Measurements from ENCODE around the gene BRIP1.
"Not testable (repeated sequence)": the region's sequence is repeated elsewhere in the genome, so short reads cannot be mapped to it uniquely, and the experiment has no call there.

Gene BRIP1

GRCh38 chr17:61702450-61702849 is 160.9 kb downstream of the BRIP1 start:
- no peak for DNase-seq (ENCODE audit: low read depth in 2 of 3, low spot score in 1 of 3)

DNA sequence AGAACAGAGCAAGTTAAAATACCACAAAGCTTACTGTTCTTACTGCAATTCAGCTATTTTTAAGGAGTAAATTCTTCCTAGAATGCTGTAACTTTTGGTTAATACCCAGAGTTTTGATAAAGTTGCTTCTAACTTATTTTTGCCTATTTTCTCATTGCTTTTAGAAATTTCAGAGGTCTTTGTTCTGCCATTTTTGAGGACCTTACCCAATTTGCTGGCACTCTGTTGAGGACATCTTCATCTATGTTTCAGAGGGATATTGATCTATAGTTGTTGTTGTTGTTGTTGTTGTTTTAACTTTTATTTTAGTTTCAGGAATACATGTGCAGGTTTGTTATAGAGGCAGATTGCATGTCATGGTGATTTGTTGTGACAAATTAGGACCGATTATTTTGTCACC is 161.3 kb downstream of the BRIP1 start:
- no peak for DNase-seq (ENCODE audit: low read depth in 2 of 3, low spot score in 1 of 3)

DNA sequence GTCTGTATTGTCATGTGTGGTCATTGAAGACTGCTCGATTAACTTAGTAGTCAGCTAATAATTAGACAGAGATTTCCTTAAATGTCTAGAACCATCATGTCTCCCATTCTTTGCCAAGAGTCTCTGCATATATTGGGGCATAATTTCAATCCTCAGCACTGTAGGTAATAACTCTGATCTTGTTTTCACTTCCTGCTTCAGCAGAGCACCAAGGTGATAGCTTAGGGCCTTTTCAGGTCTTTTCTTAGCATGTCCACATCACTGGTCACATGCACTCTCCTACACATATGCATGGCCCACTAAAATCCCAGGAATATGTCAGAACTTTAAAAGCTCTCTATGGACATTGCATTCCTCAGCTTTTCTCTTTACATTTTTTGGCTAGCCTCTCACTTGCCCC is 162.0 kb downstream of the BRIP1 start:
- no peak for DNase-seq (ENCODE audit: low read depth in 2 of 3, low spot score in 1 of 3)

DNA sequence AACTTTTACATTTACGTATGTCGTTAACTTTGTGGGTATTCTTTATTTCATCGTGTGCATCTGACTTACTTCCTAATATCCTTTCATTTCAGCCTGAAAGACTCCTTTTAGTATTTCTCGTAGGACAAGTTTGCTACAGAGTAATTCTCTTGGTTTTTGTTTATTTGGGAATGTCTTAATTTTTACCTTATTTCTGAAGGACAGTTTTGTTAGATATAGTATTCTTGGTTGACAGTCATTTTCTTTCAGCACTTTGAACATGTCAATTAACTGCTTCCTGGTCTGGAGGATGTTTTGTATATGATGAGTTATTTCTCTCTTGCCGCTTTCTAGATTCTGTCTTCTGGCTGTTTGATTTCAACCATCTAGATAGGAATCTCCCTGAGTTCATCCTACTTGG is 163.1 kb downstream of the BRIP1 start:
- no peak for DNase-seq (ENCODE audit: low read depth in 2 of 3, low spot score in 1 of 3)

DNA sequence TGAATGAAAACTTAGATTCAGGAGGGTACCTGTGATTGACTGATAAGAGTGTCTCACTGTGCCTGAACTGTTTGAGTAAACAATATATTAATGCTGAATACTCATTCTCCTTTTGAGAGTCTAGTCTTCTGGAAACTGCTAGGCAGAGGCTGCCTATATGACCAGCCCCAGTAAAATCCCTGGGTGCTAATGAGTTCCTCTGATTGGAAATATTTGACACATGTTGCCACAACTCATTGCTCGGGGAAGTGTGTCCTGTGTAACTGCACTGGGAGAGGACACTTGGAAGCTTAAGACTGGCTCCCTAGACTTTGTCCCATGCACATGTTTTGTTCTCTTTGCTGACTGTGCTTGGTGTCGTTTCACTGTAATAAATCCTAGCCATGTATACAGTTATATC is 163.6 kb downstream of the BRIP1 start:
- DNase-seq (ENCODE audit: low read depth in 2 of 3, low spot score in 1 of 3) = no peak

- DNase-seq (ENCODE audit: low read depth in 2 of 3, low spot score in 1 of 3) = no peak
These were observed 164.3 kb downstream of the BRIP1 start for GRCh38 chr17:61699032-61699431.

DNA sequence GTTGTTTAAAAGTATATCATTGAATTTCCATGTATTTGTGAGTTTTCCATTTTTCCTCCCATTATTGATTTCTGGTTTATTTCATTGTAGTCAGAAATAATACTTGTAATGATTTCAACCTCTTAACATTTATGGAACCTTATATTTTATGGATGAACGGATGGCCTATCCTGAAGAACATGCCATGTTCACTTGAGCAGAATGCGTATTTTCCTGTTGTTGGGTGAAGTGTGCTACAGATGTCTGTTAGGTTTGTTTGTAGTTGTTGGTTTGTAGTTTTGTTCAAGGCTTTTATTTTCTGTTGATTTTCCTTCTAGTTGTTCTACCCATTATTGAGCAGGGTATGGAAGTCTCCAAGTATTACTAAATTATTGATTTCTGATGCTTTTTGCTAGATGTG is 165.1 kb downstream of the BRIP1 start:
- DNase-seq (ENCODE audit: low read depth in 2 of 3, low spot score in 1 of 3) = no peak

DNA sequence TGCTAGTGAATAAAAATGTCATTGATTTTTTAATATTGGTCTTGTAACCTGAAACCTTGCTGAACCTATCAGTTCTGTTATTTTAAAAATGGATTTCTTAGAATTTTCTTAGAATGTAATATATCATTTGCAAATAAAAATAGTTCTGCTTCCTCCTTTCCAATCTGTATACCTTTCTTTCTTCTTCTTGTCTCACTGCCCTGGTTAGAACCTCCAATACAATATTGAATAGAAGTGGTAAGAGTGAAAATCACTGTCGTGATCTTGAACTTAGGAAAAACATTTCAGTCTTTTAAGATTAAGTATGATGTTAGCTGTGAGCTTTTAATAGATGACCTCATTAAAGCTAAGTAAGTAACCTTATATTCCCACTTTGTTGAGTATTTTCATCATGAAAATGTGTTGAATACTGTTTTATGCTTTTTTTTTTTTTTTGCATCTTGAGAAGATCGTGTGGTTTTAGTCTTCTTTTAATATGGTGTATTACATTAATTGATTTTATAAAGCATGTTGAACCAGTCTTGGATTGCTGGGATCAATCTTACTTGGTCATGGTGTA is 167.5 kb downstream of the BRIP1 start:
- no peak for DNase-seq (ENCODE audit: low read depth in 2 of 3, low spot score in 1 of 3)

DNA sequence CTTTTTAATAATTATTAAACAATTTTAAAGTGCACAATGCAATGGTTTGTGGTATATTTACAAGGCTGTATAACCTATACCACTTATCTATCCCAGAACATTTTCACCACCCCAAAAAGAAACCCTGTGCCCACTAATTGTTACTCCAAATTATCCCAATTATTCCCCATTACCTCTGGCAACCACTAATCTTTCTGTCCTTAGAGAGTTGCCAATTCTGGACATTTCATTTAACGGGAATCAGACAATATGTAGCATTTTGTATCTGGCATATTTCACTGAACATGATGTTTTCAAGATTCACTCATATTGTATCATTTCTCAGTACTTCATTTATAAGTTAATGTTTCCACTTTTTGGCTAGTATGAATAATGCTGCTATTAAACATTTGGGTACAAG is 169.2 kb downstream of the BRIP1 start:
- no peak for DNase-seq (ENCODE audit: low read depth in 2 of 3, low spot score in 1 of 3)

- DNase-seq (ENCODE audit: low read depth in 2 of 3, low spot score in 1 of 3) = no peak
These were observed 173.6 kb downstream of the BRIP1 start for GRCh38 chr17:61689610-61690180.

DNA sequence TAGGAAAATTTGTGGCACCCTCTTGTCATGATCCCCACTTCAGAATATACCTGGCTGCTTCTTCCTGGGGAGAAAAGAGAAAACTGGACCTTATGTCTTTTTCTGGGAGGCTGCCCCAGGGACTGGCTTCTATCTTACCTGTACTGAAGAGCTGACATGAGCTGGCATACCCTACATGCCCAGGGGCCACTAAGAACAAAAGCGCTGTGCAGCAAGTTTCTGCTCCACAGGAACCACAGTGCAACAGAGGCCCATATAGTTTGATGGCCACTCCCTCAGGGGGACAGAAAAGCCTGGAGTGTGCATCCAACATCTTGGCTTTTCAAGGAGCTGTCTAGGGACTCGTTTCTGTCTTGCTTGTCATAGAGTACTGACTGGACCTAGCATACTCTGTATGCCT is 175.6 kb downstream of the BRIP1 start:
- no peak for DNase-seq (ENCODE audit: low read depth in 2 of 3, low spot score in 1 of 3)

- DNase-seq (ENCODE audit: low read depth in 2 of 3, low spot score in 1 of 3) = no peak
These were observed 177.2 kb downstream of the BRIP1 start for GRCh38 chr17:61686113-61686512.

- no peak for DNase-seq (ENCODE audit: low read depth in 2 of 3, low spot score in 1 of 3)
These were observed 178.5 kb downstream of the BRIP1 start for GRCh38 chr17:61684818-61685217.

GRCh38 chr17:61684172-61684571 is 179.2 kb downstream of the BRIP1 start:
- no peak for DNase-seq (ENCODE audit: low read depth in 2 of 3, low spot score in 1 of 3)

DNA sequence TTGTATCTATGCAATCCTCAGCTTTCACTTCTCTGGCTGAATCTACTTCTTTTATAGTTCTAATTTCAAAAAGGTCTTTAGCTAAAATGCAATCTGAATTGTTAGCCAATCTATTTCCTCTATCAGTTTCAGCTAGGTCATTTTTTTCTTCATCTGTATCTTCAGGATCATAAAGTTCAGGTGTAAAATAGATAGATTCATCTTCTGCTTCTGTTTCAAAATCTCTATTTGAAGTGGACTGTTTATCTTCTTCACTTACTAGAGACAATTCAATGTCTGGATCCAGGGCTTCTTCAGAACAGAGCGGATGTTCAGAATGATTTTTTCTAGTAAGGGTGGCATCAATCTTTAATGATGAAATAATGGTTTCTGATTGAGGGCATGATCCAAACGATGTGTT is 179.9 kb downstream of the BRIP1 start:
- DNase-seq (ENCODE audit: low read depth in 2 of 3, low spot score in 1 of 3) = no peak

- no peak for DNase-seq (ENCODE audit: low read depth in 2 of 3, low spot score in 1 of 3)
These were observed 182.4 kb downstream of the BRIP1 start for GRCh38 chr17:61680921-61681320.

DNA sequence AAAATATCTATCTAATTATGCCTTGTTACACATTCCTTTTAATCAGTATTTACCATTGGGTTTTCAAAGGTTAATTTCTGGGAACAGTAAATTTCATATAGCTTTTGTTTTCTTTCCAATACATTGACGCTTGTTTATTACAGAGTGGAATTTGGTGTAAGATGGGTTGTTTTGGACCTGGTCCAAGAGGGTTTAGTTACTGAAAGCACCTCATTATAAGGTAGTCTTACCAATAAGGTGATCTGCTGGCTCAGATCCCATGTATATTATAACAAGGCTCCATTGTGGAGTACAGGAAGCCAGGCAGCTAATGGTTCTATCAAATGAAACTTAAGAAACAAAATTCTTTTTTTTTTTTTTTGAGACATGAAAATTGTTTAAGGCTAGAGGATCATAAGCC is 185.0 kb downstream of the BRIP1 start:
- DNase-seq (ENCODE audit: low read depth in 2 of 3, low spot score in 1 of 3) = no peak

DNA sequence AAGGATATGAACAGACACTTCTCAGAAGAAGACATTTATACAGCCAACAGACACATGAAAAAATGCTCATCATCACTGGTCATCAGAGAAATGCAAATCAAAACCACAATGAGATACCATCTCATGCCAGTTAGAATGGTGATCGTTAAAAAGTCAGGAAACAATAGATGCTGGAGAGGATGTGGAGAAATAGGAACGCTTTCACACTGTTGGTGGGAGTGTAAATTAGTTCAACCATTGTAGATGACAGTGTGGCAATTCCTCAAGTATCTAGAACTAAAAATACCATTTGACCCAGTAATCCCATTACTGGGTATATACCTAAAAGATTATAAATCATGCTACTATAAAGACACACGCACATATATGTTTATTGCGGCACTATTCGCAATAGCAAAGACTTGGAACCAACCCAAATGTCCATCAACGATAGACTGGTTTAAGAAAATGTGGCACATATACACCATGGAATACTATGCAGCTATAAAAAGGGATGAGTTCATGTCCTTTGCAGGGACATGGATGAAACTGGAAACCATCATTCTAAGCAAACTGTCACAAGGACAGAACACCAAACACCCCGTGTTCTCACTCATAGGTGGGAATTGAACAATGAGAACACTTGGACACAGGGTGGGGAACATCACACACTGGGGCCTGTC is 186.0 kb downstream of the BRIP1 start:
- not testable (repeated sequence) for DNase-seq (ENCODE audit: low read depth in 2 of 3, low spot score in 1 of 3)

DNA sequence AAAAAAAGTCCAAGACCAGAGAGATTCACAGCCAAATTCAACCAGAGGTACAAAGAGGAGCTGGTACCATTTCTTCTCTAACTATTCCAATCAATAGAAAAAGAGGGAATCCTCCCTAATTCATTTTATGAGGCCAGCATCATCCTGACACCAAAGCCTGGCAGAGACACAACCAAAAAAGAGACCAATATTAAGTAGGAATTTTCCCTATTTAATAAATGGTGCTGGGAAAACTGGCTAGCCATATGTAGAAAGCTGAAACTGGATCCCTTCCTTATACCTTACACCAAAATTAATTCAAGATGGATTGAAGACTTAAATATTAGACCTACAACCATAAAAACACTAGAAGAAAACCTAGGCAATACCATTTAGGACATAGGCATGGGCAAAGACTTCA is 186.8 kb downstream of the BRIP1 start:
- DNase-seq (ENCODE audit: low read depth in 2 of 3, low spot score in 1 of 3) = not testable (repeated sequence)

GRCh38 chr17:61674609-61675008 is 188.7 kb downstream of the BRIP1 start:
- not testable (repeated sequence) for DNase-seq (ENCODE audit: low read depth in 2 of 3, low spot score in 1 of 3)

GRCh38 chr17:61673019-61673897 is 190.1 kb downstream of the BRIP1 start:
- not testable (repeated sequence) for DNase-seq (ENCODE audit: low read depth in 2 of 3, low spot score in 1 of 3)

- DNase-seq (ENCODE audit: low read depth in 2 of 3, low spot score in 1 of 3) = no peak
These were observed 191.2 kb downstream of the BRIP1 start for GRCh38 chr17:61672140-61672539.
